ENCODE measurements around the gene TXLNB.

GRCh38 chr6:139320081-139320480 is 28.3 kb upstream of the TXLNB start:
- no peak for TF ChIP-seq CTCF (IDR thresholded peaks at IDR 0.05; ENCODE audit: poor library complexity)
- no peak for TF ChIP-seq EZH2phosphoT487 (IDR thresholded peaks at IDR 0.05; ENCODE audit: low read depth, severe bottlenecking, unreplicated experiment)
- TF ChIP-seq EZH2 (IDR thresholded peaks at IDR 0.05; ENCODE audit: borderline replicate concordance), result no peak

All from hepatocyte (in vitro differentiated cells).